Measurements from ENCODE around the gene RAB6A. TPM values are rescaled to one million over a fixed set of nuclear protein-coding genes. Genes with fewer than 3 reads are reported as not detected.

Gene RAB6A
- total RNA-seq, 6 donors from 2014 or later, result 63.9 to 161 (median 136) TPM

- no peaks in the 10 kb centered on the region for H3K36me3 ChIP-seq
- H3K27me3 ChIP-seq, result no peaks in the 10 kb centered on the region
- H3K4me3 ChIP-seq, result no peak overlapping the region
- DNase-seq, result no peak
- WGBS, 2 donors, result 92 to 94% methylated on average over 1 of the region's 1 CpG
- peaks cover 0 to 4% (median 0%) of the 10 kb centered on the region in 4 donors for H3K9me3 ChIP-seq
- H3K4me1 ChIP-seq, result peaks cover 8 to 24% (median 14%) of the 10 kb centered on the region in 4 donors
- no peak for TF ChIP-seq CTCF (IDR thresholded peaks at IDR 0.05)
- TF ChIP-seq POLR2AphosphoS5 (IDR thresholded peaks at IDR 0.05), result no peak
- TF ChIP-seq EP300 (IDR thresholded peaks at IDR 0.05), result no peak
- no peak for TF ChIP-seq POLR2A (IDR thresholded peaks at IDR 0.05)
- ATAC-seq (ENCODE audit: low FRiP score in 2 of 2), result no peak
- H3K27ac ChIP-seq, result no peak overlapping the region
Observed at GRCh38 chr11:73784734-73785133, 23.9 kb upstream of the RAB6A start.

- H3K36me3 ChIP-seq, result no peaks in the 10 kb centered on the region
- DNase-seq (no peak), ATAC-seq (ENCODE audit: low FRiP score in 2 of 2) (no peak)
- 77 to 83% methylated on average over 6 of the region's 6 CpGs for WGBS, 2 donors
- peaks cover 0 to 4% (median 0%) of the 10 kb centered on the region in 4 donors for H3K9me3 ChIP-seq
- H3K27ac ChIP-seq, result no peak overlapping the region
- peaks cover 8 to 24% (median 13%) of the 10 kb centered on the region in 4 donors for H3K4me1 ChIP-seq
- TF ChIP-seq CTCF (IDR thresholded peaks at IDR 0.05), result no peak
- no peak for TF ChIP-seq POLR2AphosphoS5 (IDR thresholded peaks at IDR 0.05)
- TF ChIP-seq EP300 (IDR thresholded peaks at IDR 0.05), result no peak
- no peak for TF ChIP-seq POLR2A (IDR thresholded peaks at IDR 0.05)
- no peak overlapping the region for H3K4me3 ChIP-seq
- H3K27me3 ChIP-seq, result no peaks in the 10 kb centered on the region
Observed at GRCh38 chr11:73784080-73784634, 23.3 kb upstream of the RAB6A start.

GRCh38 chr11:73783483-73784020, 22.7 kb upstream of the RAB6A start:
- Histone ChIP-seq H3K27ac (no peak overlapping the region), H3K4me3 (no peak overlapping the region), H3K9me3 (peaks cover 0 to 4% (median 0%) of the 10 kb centered on the region in 4 donors), H3K27me3 (no peaks in the 10 kb centered on the region), H3K36me3 (no peaks in the 10 kb centered on the region), H3K4me1 (peaks cover 9 to 18% (median 11%) of the 10 kb centered on the region in 4 donors)
- no peak for ATAC-seq (ENCODE audit: low FRiP score in 2 of 2)
- DNase-seq, result no peak
- TF ChIP-seq POLR2AphosphoS5 (IDR thresholded peaks at IDR 0.05) (no peak), CTCF (IDR thresholded peaks at IDR 0.05) (no peak)
- 84 to 90% methylated on average over 5 of the region's 5 CpGs for WGBS, 2 donors

- 91 to 92% methylated on average over 6 of the region's 6 CpGs for WGBS, 2 donors
- Histone ChIP-seq H3K4me1 (peaks cover 0 to 6% (median 3%) of the 10 kb centered on the region in 4 donors), H3K27ac (no peak overlapping the region), H3K27me3 (no peaks in the 10 kb centered on the region), H3K9me3 (no peaks in the 10 kb centered on the region), H3K36me3 (no peaks in the 10 kb centered on the region), H3K4me3 (no peak overlapping the region)
- DNase-seq (no peak), ATAC-seq (ENCODE audit: low FRiP score in 2 of 2) (no peak)
- TF ChIP-seq CTCF (IDR thresholded peaks at IDR 0.05), result no peak
- TF ChIP-seq POLR2AphosphoS5 (IDR thresholded peaks at IDR 0.05), result no peak
- no peak for TF ChIP-seq POLR2A (IDR thresholded peaks at IDR 0.05)
- no peak for TF ChIP-seq EP300 (IDR thresholded peaks at IDR 0.05)
Observed at GRCh38 chr11:73781303-73781702, 20.4 kb upstream of the RAB6A start.
